Breast epithelium (tissue), 3 donors: Measurements from ENCODE around the gene LTBP4.

Source experiments
- CTCF ChIP-seq, 3 donors: fragments of 450-650 bp; IDR thresholded peaks; one replicate each; pipeline ENCODE4 v1.5.1; 2016 to 2017; ENCODE audit warnings: antibody characterized with exemption in 3 of 3, mild to moderate bottlenecking in 3 of 3, moderate library complexity in 3 of 3
- POLR2AphosphoS5 ChIP-seq, 3 donors: sonication (generic); formaldehyde crosslinking; IDR thresholded peaks; one replicate each; pipeline ENCODE4 v1.6.1; 2017; ENCODE audit warnings: antibody characterized with exemption in 3 of 3

GRCh38 chr19:40659566-40659965 is 58.4 kb downstream of the LTBP4 start:
- no peak for TF ChIP-seq POLR2AphosphoS5 (IDR thresholded peaks at IDR 0.05)
- no peak for TF ChIP-seq CTCF (IDR thresholded peaks at IDR 0.05)
